ENCODE results near the gene CAMTA1. TPM values are rescaled to one million over a fixed set of nuclear protein-coding genes. Genes with fewer than 3 reads are reported as not detected.
A peak's percentile ranks its signal among the peaks of the same experiment; 100 is the strongest.

CAMTA1 gene
- total and polyA plus RNA-seq, 4 donors, result 48.1 to 140 (median 52.3) TPM

DNA sequence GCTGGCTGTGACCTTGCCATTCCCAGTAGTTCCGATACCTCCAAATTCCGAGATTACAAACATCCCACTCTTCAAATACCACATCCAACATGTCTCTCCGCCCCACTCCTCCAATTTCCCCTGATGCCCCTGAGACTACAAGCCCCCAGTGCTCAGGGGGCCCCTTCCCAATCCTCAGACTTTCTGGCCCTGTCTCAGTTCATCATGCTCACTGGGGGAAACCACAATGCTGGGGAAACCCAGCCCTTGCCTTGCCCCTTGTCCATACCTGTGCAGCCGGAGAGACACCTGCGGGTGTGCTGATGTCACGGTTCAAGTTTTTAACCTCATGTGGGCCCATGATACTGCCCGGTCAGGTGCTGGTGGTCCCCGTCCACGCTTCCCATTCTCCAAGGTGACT is 226.6 kb downstream of the CAMTA1 start:
- peaks cover 0 to 5% (median 0%) of the 10 kb centered on the region in 5 donors for H3K4me1 ChIP-seq (ENCODE audit: control insufficient read depth in 5 of 5, insufficient read depth in 5 of 5, low read length in 5 of 5)
- no peak overlapping the region for H3K4me3 ChIP-seq
- no peaks in the 10 kb centered on the region for H3K9me3 ChIP-seq (ENCODE audit: control insufficient read depth in 4 of 4, insufficient read depth in 3 of 4, low read length in 3 of 4)
- no peak for ATAC-seq (ENCODE audit: insufficient read depth, low FRiP score)
- H3K36me3 ChIP-seq (ENCODE audit: control insufficient read depth in 4 of 4, insufficient read depth in 4 of 4, low read length in 4 of 4), result no peaks in the 10 kb centered on the region
- WGBS, 2 donors, result 84 to 93% methylated on average over 9 of the region's 9 CpGs
- no peak for DNase-seq
- H3K27me3 ChIP-seq (ENCODE audit: control insufficient read depth in 3 of 3, insufficient read depth in 3 of 3, low read length in 2 of 3), result peaks cover 0 to 6% (median 0%) of the 10 kb centered on the region in 3 donors
- H3K9ac ChIP-seq (ENCODE audit: insufficient read depth in 1 of 2, low read length in 2 of 2), result no peak overlapping the region
- no peak for TF ChIP-seq CTCF (IDR thresholded peaks at IDR 0.05; ENCODE audit: control extremely low read depth, extremely low read depth)
- no peak overlapping the region for H3K27ac ChIP-seq (ENCODE audit: low read depth in 1 of 2, low read length in 1 of 2)

DNA sequence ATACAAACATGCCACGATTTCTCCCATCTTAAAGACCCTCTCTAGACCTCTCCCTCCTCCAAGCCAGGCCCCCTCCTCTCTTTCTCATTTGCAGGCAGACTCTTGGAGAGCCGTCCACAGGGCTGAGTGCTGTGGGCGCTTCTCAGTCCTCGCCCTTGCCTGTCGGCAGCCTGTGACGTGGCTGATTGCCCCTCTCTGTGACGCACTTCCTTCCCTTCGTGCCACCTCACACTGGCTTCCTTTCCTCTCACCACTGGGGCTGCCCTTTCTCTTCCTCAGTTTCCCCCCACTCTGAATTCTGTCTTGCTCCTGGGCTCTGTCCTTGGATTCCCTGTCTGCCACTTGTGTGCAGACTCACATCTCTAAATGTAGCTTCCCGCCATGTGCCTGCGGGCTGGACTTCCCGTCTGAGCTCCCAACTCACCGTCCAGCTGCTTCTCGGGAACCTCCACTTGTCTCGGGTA is 227.2 kb downstream of the CAMTA1 start:
- DNase-seq (no peak), ATAC-seq (ENCODE audit: insufficient read depth, low FRiP score) (no peak)
- Histone ChIP-seq H3K4me1 (ENCODE audit: control insufficient read depth in 5 of 5, insufficient read depth in 5 of 5, low read length in 5 of 5) (peaks cover 0 to 5% (median 0%) of the 10 kb centered on the region in 5 donors), H3K9ac (ENCODE audit: insufficient read depth in 1 of 2, low read length in 2 of 2) (no peak overlapping the region), H3K27ac (ENCODE audit: low read depth in 1 of 2, low read length in 1 of 2) (no peak overlapping the region), H3K36me3 (ENCODE audit: control insufficient read depth in 4 of 4, insufficient read depth in 4 of 4, low read length in 4 of 4) (no peaks in the 10 kb centered on the region), H3K9me3 (ENCODE audit: control insufficient read depth in 4 of 4, insufficient read depth in 3 of 4, low read length in 3 of 4) (no peaks in the 10 kb centered on the region), H3K27me3 (ENCODE audit: control insufficient read depth in 3 of 3, insufficient read depth in 3 of 3, low read length in 2 of 3) (peaks cover 0 to 6% (median 0%) of the 10 kb centered on the region in 3 donors), H3K4me3 (no peak overlapping the region)
- WGBS, 2 donors, result 77 to 81% methylated on average over 14 of the region's 14 CpGs
- TF ChIP-seq CTCF (IDR thresholded peaks at IDR 0.05; ENCODE audit: control extremely low read depth, extremely low read depth), result no peak

DNA sequence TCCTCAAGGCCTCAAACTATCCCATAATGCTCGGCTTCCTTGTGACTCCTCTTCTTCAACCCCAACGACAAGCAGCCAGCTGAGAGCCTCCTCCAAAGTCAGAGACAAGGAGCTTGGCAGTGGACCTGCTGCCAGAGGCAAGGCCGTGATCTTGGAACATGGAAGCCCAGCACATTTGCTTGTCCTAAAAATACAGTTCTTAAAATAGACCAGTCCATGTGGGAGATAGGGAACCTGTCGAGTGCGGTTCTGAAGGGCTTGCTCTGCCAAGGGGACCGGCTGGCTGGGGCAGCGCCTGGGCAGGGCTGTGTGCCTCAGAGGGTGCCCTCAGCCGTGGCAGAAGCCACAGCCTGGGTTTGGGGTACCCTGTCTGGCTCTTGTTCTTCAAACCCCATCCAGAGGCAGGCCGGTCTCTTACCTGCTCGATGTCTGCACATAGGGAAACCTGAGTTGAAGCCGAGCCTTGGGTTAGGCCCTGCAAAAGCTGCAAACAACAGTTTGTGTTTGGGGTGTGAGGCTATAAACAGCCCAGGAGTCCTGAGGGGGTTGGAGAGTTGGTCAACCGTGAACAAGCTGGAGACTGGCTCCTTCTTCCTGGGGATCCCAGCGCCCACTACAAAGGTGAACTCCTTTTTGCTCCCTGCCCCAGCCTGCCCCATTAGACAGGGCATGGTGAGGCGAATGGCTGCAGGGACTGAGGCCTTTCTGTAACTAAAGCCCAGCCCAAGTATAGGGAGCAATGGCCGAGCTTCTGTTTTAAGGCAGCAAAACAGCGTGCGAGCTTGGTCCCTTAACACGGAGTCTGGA is 228.8 kb downstream of the CAMTA1 start:
- no peaks in the 10 kb centered on the region for H3K9me3 ChIP-seq (ENCODE audit: control insufficient read depth in 4 of 4, insufficient read depth in 3 of 4, low read length in 3 of 4)
- peak overlapping the region in 1 of 2 donors; percentile 17 for H3K27ac ChIP-seq (ENCODE audit: low read depth in 1 of 2, low read length in 1 of 2)
- no peak overlapping the region for H3K4me3 ChIP-seq
- WGBS, 2 donors, result 84% methylated on average over 18 of the region's 18 CpGs
- DNase-seq (no peak), ATAC-seq (ENCODE audit: insufficient read depth, low FRiP score) (no peak)
- TF ChIP-seq CTCF (IDR thresholded peaks at IDR 0.05; ENCODE audit: control extremely low read depth, extremely low read depth), result no peak
- peaks cover 0 to 5% (median 0%) of the 10 kb centered on the region in 5 donors for H3K4me1 ChIP-seq (ENCODE audit: control insufficient read depth in 5 of 5, insufficient read depth in 5 of 5, low read length in 5 of 5)
- H3K27me3 ChIP-seq (ENCODE audit: control insufficient read depth in 3 of 3, insufficient read depth in 3 of 3, low read length in 2 of 3), result peaks cover 0 to 6% (median 0%) of the 10 kb centered on the region in 3 donors
- H3K9ac ChIP-seq (ENCODE audit: insufficient read depth in 1 of 2, low read length in 2 of 2), result no peak overlapping the region
- no peaks in the 10 kb centered on the region for H3K36me3 ChIP-seq (ENCODE audit: control insufficient read depth in 4 of 4, insufficient read depth in 4 of 4, low read length in 4 of 4)

All from lung (tissue), 12 donors.